GM21360 (cell line): Measurements from ENCODE around the gene ALOXE3.

Experiments used
- ATAC-seq: cut with Tn5 transposase; IDR thresholded peaks from one replicate; pipeline ENCODE4 v1.9.1; 2021; ENCODE audit warnings: mild to moderate bottlenecking, moderate library complexity; ENCODE audit not compliant: unreplicated experiment

ALOXE3 gene

DNA sequence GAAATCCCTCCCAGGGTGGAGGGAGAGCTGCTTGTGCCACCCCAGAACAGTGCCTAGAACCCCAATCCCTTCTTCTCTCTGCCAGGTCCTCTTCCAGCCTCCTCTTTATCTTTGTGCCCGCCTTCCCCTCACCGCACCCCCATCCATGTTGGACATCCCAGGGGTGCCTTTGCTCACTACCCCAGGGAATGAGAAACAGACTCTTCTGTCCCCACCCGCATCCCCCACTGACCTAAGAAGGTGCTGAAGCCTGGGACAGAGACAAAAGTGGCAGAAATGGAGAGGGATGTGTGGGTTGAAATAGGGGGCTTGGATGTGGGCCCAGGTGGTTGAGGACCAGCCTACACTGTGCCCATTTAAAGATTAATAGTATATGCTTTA lies 62.5 kb downstream of the ALOXE3 start:
- ATAC-seq, result no peak

GRCh38 chr17:8053600-8053999 lies 64.7 kb downstream of the ALOXE3 start:
- ATAC-seq, result no peak

- no peak for ATAC-seq
Measured at GRCh38 chr17:8052256-8053252, 65.8 kb downstream of the ALOXE3 start.

GRCh38 chr17:8051831-8052230 lies 66.5 kb downstream of the ALOXE3 start:
- ATAC-seq, result no peak

- ATAC-seq, result no peak
Measured at GRCh38 chr17:8048736-8049135, 69.6 kb downstream of the ALOXE3 start.

GRCh38 chr17:8048236-8048635 lies 70.1 kb downstream of the ALOXE3 start:
- no peak for ATAC-seq

- no peak for ATAC-seq
Measured at GRCh38 chr17:8047769-8048110, 70.6 kb downstream of the ALOXE3 start.

DNA sequence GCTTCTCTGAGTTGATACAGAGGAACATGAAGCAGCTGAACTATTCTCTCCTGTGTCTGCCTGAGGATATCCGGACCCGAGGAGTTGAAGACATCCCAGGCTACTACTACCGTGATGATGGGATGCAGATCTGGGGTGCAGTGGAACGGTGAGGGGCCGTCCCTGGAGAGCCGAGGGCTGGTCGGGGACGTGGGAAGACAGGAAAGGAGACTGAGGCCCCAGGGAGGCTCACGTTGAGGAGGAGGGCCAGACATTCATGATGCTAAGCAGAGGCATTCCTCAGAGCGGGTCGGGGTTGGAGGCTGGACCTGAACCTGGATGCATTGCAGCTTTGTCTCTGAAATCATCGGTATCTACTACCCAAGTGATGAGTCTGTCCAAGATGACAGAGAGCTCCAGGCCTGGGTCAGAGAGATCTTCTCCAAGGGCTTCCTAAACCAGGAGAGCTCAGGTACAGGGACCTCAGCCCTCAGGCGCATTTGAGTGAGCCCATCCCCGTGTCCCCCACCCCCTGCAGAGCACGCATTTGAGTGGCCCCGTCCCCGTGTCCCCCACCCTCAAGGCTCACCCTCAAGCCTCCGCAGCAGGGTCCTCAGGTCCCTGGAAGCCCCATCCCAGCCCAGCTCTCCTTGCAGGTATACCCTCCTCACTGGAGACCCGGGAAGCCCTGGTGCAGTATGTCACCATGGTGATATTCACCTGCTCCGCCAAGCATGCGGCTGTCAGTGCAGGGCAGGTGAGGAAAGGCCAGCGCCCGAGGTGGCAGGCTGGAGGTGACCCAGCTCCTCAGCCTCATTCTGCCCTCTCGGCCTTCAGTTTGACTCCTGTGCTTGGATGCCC lies 71.2 kb downstream of the ALOXE3 start:
- no peak for ATAC-seq

DNA sequence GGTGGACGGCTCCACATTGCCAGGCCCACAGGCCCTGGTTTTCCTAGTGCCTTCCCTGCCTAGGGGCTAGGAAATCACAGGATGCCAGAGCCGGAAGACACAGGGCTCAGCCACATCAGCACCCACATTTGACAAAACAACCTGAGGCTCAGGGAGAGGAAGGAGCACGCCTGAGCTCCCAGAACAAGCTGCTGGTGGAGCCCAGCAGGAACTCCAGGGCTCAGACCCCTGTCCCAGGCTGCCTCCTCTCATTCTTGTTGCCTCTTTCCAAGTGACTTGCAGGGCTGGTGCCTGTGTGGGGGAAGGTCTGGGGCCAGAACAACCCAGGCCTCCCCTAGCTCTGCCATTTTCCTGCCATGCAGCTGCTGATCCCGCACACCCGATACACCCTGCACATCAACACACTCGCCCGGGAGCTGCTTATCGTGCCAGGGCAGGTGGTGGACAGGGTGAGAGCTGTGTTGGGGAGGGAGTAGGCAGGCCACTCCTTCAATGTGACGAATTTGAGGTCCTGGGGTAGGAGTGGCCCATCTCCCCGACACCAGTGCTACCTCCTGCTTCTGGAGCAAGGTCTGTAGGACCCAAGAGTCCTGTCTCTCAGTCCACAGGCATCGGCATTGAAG lies 71.9 kb downstream of the ALOXE3 start:
- ATAC-seq, result no peak
